Measurements from ENCODE around the gene PSAT1. TPM values are rescaled to one million over a fixed set of nuclear protein-coding genes. Genes with fewer than 3 reads are reported as not detected.

Gene PSAT1
- polyA plus RNA-seq, 5 donors = 30.1 to 38.6 (median 32.8) TPM

DNA sequence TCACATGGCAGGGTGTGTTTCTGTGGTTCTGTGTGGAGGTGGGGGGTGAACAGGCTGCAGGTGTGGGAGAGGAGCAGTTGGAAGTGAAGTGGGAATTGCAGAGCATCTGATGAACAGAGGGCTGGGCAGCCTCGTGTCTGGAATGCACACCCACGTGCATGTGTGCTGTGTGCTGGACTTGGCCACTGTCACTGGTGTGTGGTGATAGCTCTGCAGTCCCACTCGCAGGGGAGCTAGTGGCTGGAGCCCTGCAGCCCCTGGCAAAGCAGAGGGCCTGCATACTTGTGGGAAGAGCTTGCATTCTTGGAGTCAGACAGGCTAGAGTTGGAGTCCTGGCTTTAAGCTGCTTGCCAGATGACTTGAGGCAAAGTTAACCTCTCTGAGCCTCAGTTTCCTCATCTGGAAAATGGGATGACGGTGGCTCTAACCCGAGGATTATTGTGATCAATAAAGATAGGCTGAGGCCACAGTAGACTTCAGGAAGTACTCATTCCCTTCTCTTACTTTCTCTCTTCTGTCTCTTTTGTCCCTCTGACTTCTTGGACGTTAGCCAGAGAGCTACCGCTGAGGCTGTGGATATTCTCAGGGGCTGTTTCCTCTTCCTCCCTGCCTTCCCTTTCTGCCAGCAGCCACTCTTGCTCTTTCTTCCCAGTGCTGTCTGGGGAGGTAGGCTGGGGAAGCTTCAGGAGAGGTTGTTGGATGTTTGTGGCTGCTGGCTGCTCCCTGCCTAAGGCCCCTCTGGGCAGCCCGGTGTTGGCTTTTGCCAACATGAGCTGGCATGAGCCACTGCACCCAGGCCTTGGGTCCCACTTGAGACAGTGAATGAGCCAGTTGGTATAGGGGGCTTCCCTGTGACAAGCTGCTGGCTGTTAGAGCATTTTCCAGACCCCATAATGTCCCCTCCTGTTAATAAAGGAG lies 18.3 kb downstream of the PSAT1 start:
- no peak for DNase-seq

DNA sequence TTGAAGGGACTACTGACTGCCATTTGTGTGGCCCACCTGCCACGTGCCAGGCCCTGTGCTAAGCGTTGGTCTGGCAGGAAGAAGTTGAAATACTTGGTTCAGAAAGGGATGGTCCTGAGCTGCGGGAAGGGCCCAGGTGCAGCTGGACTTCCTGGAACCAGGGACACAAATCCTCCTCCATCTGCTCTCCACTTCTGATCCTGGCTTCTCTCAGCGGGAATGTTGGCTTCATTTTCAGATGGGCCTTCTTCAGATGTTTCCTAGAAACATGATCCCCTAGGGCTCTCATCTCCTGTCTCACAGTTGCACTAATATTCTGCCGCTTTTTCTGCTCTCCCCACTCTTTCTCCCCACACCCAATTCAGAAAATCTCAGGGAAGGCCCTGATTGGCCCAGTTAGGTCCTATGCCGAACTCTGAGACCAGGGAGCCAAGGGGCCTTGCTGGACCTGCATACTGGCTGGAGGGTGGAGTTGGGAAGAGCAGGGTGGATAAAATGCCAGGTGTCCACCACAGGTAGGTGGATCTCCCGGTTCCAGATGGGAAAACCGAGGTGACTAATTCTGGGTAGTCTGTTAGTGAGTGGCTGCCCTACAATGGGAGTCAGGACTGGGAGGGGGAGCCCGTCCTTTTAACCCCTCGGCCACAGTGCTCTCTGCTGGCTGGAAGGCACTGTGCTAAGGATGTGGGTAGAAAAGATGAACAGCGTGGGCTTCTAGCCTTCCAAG lies 19.4 kb downstream of the PSAT1 start:
- no peak for DNase-seq

DNA sequence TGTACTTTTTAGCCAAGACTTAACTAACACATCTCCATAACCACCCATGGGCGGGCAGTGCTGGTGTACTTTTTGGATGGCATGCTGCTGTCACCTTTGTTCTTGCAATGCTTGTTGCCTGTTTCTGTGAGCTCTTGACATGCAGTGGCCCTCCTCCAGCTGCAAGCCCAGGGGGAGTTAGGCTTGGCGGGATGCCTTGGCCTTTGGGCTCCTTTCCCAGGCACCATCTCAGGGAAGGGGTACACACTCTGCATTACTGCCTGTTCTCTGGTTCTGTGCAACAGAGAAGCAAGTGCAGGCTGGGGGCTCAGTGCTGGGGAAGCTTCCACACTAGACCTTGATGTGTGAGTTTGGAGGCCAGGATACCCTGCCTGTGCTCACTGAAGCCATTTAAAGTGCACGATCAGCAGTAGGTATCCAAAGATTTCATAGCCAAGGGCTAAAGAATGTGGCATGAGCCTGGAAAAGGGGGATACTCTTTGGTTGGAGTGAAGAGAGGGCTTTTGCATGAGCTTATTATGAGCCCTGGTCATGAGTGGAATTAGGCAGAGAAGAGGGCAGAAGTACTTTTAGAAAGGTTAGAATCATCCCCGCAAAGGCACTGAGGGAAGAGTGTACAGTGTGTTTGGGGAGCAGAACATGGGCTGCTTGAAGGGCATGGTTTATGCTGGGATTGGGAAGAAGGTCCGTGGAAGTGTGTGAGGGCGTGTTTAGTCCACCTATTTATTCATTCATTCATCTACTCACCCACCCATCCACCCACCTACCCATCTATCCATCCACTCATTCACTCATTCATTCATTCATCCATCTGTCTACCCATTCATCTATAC lies 22.5 kb downstream of the PSAT1 start:
- DNase-seq = no peak

DNA sequence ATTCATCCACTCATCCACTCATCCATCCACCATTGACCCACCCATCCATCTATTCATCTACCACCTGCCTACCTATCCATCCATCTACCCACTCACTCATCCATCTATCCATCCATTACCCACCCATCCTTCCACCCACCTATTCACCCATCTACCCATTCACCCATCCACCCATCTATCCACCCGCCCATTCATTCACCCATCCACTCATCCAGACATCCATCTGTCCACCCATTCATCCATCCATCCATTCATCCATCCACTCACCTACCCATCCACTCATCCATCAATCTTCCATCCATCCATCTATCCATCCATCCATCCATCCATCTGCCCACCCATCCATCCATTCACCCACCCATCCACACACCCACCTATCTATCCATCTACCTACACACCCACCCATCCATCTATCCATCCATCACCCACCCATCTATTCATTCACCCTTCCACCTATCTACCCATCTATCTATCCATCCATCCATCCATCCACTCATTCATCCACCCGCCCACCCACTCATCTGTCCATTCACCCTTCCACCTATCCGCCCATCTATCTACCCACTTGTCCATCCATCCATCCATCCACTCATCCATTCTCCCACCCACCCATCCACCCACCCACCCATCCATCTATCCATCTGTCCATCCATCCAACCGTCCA lies 23.2 kb downstream of the PSAT1 start:
- no peak for DNase-seq

DNA sequence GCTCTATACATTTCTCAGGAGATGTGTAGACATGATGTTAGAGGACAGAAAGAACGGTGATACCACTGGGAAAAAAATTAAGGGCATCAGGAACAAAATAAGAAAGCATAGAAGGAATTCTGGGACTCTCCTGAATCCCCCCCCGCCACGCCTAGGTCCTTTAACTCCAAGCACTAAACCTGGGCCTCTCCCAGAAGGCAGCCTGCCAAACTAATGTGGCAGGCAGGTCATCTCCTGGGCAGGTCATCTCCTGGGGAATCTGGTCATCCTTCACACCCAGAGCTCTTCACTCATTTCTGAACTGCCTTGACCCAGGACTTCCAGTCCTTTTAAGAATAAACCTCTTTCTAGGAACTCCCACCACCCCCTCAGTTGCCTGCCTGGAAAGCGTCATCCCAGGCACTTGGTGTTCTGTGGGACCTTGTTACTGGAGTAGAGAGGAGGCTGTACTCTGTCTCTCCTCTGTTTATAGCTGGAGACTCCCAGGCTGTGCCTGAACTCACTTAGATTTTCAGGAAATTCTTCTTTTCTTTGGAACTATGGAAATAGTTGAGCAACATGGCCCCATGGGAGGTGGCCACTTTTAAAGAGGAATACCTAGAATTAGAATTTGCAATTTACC lies 24.1 kb downstream of the PSAT1 start:
- no peak for DNase-seq

DNA sequence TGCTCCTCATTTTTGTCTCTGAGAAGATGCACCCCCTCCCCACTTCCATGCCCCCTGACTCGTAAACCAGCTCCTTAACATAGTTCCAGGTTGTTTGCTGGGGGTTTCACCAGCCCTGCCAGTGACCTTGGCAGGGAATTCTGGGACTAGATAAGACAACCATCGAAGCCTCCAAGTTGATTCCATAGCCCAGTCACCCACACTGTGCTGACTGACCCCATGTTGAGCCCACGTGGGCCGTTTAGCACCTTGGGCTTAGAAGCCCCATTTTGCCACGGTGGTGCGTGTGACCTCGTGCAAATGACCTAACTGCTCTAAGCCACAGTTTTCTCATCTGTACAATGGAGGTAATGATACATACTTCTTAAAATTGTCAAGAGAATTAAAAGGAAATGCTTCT lies 24.6 kb downstream of the PSAT1 start:
- DNase-seq = no peak

DNA sequence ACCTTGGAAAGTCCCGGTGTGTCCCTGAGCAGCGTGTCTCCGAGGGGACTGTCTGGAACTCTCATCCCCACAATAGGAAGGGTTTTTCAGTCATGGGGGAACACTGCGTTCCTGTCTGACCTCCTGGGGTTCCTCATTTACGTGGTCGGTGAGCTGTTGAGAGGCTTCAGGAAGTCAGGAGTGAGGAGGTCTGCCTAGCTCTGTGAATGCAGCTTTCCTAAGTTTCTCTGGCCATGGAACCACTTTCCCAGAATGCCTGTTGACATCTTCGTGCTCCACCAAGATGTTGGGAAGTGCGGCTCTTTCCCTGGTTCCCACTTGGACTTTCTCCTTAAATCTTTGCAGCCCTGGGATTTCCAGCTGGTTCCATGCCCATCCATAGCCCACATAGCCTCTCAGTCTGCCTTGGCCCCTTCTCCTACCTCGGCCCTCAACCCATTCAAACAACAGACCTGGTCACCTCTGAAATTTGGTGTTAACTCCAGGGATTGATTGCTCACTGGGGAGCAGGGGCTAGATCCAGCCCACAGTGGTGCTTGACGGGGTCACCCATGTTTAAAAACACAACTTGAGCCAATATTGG lies 27.2 kb downstream of the PSAT1 start:
- DNase-seq = no peak

DNA sequence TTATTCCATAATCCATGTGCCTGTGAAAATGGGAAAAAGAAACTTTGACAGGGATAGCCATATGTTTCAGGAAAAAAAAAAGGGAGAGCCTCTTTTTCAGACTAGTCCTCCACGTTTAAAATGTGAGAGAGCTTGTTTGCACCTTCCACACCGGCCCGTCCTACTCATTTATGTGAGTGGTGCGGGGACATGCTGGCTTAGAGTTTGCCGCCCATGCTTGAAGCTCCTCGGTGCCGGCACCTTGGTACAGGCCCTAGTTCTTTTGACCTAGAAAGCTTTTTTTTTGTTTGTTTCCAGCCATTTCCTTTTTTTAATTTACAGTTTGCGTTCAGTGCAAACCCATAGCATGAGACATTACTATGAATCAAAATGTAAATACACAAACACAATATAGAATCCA lies 27.8 kb downstream of the PSAT1 start:
- DNase-seq = no peak

DNA sequence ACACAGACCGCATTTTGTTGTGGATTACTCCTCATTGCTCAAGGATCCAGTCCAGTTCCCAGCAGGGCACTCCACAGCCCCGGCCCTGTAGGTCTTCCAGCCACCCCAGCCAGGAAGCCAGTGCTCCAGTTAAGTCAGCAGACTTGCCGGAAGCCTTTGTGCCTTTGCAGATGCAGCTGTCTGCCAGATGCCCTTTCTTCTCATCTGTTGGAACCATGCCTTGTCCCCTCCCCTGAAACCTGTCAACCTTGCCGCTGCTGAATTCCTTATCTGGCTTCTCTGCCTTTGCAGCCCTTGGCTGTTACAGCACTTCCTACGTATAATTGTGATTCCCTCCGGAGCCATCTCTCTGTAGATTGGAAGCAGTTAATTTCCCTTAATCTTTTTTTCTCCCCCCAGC lies 28.4 kb downstream of the PSAT1 start:
- DNase-seq = peak; percentile 2 to 3

DNA sequence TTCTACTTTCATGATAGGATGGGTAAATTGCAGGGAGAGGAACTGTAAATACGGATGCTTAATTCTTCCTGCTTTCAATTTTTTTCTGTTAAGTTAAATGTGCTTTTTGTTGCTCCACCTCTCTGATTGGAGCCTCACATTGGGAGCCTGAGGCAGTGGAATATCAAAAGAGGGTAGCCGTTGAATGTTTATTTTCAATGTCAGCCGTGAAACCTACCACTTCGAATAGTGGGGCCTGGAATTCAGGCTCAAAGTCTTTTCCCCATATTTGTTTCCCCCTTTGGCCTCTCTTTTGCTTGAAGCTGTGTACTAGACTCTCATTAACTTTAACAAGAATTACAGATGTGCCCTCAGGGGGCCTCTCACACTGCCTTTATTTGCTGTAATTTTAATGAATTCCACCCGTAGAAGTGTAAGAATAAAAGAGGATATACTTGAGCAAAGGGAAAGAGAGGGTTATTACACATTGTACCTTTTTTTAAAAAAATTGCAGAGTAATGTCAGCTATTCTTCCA lies 29.0 kb downstream of the PSAT1 start:
- no peak for DNase-seq

DNA sequence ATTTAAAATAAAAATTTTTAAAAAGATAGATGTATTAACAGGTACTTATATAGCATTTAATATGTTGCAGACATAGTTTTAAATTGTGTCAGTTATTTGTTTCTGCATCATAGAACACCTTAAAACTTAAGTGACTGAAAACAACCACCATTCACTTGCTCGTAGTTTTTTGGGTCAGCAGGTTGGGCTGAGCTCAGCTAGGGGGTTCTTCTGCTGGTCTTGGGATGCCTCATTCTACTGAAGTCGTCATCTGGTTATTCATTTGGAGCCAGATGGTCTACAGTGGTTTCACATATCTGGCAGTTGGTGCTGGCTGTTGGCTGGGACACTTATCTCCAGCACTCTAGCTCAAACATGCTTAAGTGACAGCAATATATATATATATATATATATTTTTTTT lies 29.6 kb downstream of the PSAT1 start:
- DNase-seq = no peak

DNA sequence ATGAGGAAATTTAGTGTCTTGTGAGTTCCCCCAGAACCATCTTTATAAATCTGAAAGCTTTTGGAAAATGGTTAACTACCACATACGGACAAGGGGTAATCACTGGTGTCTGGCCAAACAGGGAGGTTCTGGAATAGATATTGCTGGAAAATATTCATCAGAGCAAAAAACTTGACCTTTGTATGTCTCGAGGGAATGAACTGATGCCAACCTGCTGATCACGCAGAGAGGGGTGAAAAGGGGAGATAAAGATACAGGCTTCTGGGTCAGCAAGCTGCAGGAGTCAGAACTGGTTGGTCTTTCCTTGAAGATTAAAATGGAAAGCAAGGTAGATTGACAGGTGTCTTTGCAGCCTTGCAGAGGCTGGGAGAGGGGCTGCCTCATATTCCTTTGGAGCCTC lies 35.5 kb downstream of the PSAT1 start:
- DNase-seq = no peak

DNA sequence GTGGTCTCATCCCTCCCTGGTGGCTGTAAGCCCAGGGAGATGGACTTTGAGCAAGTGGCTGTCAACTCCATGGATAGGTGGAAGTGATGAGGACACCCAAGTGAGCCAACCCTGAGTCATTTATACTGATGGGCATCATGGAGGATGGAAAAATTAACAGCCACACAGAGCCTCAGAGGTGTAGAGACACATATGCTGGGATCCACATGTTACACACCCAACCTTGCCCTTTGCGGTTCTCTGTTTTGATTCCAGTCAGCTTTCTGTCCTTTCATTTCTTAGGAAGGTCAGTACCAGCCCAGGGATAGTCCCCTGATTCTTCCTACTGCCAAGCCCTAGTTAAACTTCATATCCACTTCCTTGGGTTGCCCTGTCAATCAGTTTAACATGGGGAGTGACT lies 51.9 kb downstream of the PSAT1 start:
- no peak for DNase-seq

DNA sequence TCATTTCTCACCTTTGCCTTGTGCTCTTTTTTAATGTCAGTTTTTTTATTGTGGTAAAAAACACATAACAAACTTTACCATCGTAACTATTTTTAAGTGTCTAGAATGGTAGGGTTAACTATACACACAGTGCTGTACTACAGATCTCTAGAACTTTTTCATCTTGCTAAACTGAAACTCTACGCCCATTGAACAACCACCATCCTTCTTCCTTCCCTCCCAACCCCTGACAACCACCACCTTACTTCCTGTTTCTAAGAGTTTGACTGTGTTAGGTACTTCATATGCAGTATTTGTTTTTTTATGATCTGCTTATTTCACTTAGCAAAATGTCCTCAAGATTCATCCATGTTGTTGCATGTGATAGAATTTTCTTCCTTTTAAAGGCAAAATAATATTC lies 54.9 kb downstream of the PSAT1 start:
- no peak for DNase-seq

DNA sequence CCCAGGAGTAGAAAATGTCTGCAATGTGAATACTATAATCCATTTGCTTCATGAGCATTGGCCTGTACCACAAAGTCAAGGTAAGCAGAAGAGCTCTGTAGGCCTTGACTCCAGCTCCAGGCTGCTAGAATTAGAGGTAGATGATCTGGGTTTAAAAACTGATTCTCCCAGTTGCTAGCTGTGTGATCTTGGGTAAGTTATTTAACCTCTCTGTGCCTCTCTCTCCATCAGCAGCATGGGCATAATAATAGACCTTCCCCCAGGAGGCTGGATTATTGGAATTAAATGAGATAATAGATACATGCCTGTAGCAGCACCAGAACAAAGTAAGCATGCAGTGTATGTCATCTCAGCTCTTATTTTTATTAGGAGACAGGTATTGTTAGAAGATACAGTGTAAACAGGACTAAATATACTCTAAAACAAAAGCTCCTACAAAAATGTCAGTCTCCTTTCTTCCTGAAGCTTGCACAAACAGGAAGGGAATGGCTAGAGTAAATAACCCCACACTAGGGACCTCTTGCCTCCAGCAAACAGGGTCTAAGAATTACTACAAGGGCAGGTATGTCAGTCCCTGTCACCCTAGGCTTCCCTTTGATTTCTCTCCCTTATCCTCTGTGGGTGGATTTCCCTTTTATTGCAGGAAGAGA lies 57.5 kb downstream of the PSAT1 start:
- DNase-seq = no peak

DNA sequence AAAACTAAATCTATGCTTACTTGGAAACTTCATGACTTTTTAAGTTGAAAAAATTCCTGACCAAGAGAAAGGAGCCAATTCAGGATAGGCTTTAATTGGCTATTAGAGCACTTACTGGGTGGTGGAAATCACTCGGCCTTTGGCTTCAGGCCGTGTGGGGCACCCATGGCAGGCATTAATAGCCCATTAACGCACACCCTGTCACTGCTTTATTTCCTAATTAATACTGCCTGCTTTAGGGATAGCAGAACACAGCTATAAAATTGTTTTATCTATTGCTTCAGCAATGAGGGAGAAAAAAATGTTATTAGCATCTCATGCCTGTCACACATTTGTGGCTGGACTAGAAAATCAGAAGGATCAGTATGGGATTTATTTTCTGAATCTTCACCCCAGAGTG lies 58.1 kb downstream of the PSAT1 start:
- DNase-seq = no peak

DNA sequence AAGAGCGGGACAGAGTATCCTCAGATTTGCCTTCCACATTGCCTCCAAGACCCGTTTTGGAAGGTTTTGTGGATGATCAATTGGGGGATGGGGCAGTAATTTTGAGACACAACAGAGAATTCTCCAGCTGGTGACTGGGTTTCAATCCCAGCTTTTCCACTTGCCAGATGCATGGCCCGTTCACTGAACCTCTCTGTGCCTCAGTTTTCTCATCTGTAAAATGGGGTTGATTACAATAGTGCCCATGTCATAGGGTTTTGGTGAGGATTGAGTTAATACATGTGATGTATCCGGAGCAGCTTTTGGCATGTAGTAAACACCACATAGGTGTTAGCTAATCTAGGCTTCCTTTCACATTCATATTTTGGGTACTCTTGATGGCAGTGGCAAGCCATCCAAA lies 59.7 kb downstream of the PSAT1 start:
- no peak for DNase-seq

DNA sequence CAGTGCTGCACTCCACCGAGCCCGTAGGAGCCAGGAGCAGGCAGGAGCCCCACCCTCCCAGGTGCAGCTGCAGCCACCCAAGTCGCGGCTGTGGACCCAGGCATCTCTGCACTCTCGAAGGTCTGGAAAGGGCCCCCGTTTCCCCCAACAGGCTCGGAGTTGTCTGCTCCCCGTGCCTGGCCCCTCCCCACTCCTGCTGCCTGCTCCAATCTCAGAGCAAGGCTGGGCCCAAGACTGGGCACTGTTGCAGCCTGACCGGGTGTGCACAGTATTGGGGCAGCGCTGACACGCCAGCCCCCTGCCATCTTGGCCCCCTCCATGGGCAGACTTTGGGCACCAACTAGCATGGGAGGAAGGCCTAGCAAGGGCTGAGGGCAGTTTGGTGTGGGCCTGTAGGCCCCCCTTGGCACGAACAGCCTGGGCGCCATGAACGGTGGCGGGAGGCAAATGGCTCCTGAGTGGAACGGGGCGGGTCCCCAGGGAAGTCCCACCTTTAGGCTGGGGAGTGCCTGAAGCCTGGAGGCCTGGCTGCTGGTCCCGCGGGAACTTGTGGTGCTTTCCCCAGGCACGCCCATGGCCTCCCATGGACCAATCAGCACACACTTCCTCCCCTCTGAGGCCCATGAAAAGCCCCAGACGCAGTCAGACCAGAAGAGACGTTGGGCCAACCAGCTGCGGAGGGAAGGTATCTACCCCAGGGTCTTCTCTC lies 60.4 kb downstream of the PSAT1 start:
- DNase-seq = no peak

DNA sequence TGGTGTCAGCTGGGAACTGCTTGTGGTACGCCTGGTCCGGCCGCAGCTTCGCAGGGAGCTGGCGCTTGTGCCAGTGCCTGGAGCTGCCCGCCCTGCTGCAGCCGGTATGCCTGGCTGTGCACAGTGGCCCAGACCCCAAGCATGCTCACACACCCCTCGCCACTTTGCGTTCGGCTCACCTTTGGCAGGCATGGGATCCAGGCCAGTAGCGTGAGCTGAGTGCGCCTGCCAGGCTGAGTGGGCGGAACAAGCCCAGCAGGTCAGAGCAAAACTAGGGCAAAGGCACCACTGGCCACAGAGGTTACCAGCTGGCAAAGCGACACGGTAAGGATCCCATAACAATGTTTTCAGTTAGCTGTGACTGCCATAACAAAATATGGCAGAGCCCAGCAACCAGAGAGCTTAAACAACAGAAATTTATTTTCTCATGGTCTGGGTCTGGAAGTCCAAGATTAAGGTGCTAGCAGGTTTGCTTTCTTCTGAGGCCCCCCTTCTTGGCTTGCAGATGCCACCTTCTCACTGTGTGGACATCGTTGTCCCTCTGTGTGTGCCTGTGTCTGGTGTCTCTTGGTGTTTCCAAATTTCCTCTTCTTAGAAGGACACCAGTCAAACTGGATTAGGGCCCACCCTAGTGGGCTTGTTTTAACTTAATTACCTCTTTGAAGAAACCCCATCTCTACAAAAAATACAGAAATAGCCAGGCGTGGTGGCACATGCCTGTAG lies 61.6 kb downstream of the PSAT1 start:
- no peak for DNase-seq

Measured in right lung (tissue), 5 donors.